HEK293 (cell line): ENCODE measurements around the gene COX17.
"Not testable (repeated sequence)": the region's sequence is repeated elsewhere in the genome, so short reads cannot be mapped to it uniquely, and the experiment has no call there.

Experiments
- CTCF ChIA-PET: fragments of 350-600 bp; formaldehyde crosslinking; extraction: SDS; loops from one replicate; lab custom pipeline; 2021; ENCODE audit warnings: antibody characterized with exemption; lab: Yijun Ruan, JAX
- POLR2A ChIA-PET: fragments of 300-600 bp; formaldehyde crosslinking; extraction: SDS; loops from one replicate; lab custom pipeline; 2020; ENCODE audit warnings: antibody characterized with exemption, inconsistent platforms; lab: Yijun Ruan, JAX
- H3K27ac ChIP-seq: fragments of 200-500 bp; sonication (Bioruptor generic); 2 replicates; pipeline ENCODE4 v1.5.1; 2014; ENCODE audit warnings: low read depth, low read length, control low read depth, inconsistent platforms; ENCODE audit errors: extremely low read depth
- H3K36me3 ChIP-seq, 2 experiments: fragments of 200-500 bp in 1 of 2; sonication (Bioruptor generic) in 1 of 2; 1 replicate in 1 of 2; 2 replicates in 1 of 2; pipeline ENCODE4 v1.5.1; 2014 to 2017; ENCODE audit warnings: inconsistent platforms in 2 of 2, low read length in 2 of 2; ENCODE audit not compliant: control insufficient read depth in 2 of 2, insufficient read depth in 1 of 2
- H3K4me1 ChIP-seq: fragments of 200-500 bp; sonication (Bioruptor generic); 2 replicates; pipeline ENCODE4 v1.5.1; 2014; ENCODE audit warnings: mild to moderate bottlenecking, low read length, inconsistent platforms; ENCODE audit not compliant: control insufficient read depth, insufficient read depth
- H3K4me3 ChIP-seq: 2 replicates; pipeline ENCODE4 v1.5.1; 2011; ENCODE audit warnings: low read depth, mild to moderate bottlenecking, control low read depth, low read length, moderate library complexity
- H3K9me3 ChIP-seq: fragments of 200-500 bp; sonication (Bioruptor generic); 2 replicates; pipeline ENCODE4 v1.5.1; 2014; ENCODE audit warnings: low read depth, low read length, inconsistent platforms; ENCODE audit not compliant: control insufficient read depth, insufficient read depth
- BCL6B ChIP-seq: fragments of 450-650 bp; formaldehyde crosslinking; IDR thresholded peaks from 2 replicates; pipeline ENCODE4 v1.5.1; 2017; ENCODE audit warnings: missing biosample characterization, missing genetic modification characterization
- HOXD13 ChIP-seq: sonication (generic); formaldehyde crosslinking; IDR thresholded peaks from 2 replicates; pipeline ENCODE4 v1.8.0; 2022; ENCODE audit warnings: missing genetic modification reagents, borderline replicate concordance
- OSR2 ChIP-seq: fragments of 450-650 bp; formaldehyde crosslinking; IDR thresholded peaks from 2 replicates; pipeline ENCODE4 v1.5.1; 2016; ENCODE audit warnings: missing biosample characterization, missing genetic modification characterization
- PRDM1 ChIP-seq: fragments of 450-650 bp; formaldehyde crosslinking; IDR thresholded peaks from 2 replicates; pipeline ENCODE4; 2016; ENCODE audit warnings: missing biosample characterization, missing genetic modification characterization
- SP2 ChIP-seq: fragments of 450-650 bp; formaldehyde crosslinking; IDR thresholded peaks from 2 replicates; pipeline ENCODE4 v1.5.1; 2016; ENCODE audit warnings: missing biosample characterization, missing genetic modification characterization
- ZBTB21 ChIP-seq: fragments of 450-650 bp; formaldehyde crosslinking; IDR thresholded peaks from 2 replicates; pipeline ENCODE4 v1.5.1; 2017; ENCODE audit warnings: missing biosample characterization, missing genetic modification characterization
- ZBTB44 ChIP-seq: fragments of 450-650 bp; IDR thresholded peaks from 2 replicates; pipeline ENCODE4 v1.5.1; 2018; ENCODE audit warnings: missing biosample characterization, mild to moderate bottlenecking, missing genetic modification characterization
- ZNF211 ChIP-seq: fragments of 450-650 bp; formaldehyde crosslinking; IDR thresholded peaks from 2 replicates; pipeline ENCODE4 v1.5.1; 2016; ENCODE audit warnings: low read depth, missing biosample characterization, missing genetic modification characterization
- ZNF335 ChIP-seq: fragments of 450-650 bp; formaldehyde crosslinking; conservative IDR thresholded peaks from 2 replicates; pipeline ENCODE4 v1.5.1; 2016; ENCODE audit warnings: missing biosample characterization, missing genetic modification characterization
- ZNF362 ChIP-seq: fragments of 450-650 bp; formaldehyde crosslinking; IDR thresholded peaks from 2 replicates; pipeline ENCODE4 v1.5.1; 2016; ENCODE audit warnings: missing biosample characterization, missing genetic modification characterization
- ZNF416 ChIP-seq: fragments of 450-650 bp; formaldehyde crosslinking; IDR thresholded peaks from 2 replicates; pipeline ENCODE4 v1.5.1; 2016; ENCODE audit warnings: missing biosample characterization, missing genetic modification characterization
- ZNF555 ChIP-seq: fragments of 450-650 bp; formaldehyde crosslinking; conservative IDR thresholded peaks from 2 replicates; pipeline ENCODE4 v1.5.1; 2017; ENCODE audit warnings: missing biosample characterization, mild to moderate bottlenecking, missing genetic modification characterization, inconsistent platforms
- ZNF558 ChIP-seq: fragments of 450-650 bp; formaldehyde crosslinking; IDR thresholded peaks from 2 replicates; pipeline ENCODE4 v1.5.1; 2016; ENCODE audit warnings: missing biosample characterization, missing genetic modification characterization
- ZNF585B ChIP-seq: fragments of 450-650 bp; formaldehyde crosslinking; IDR thresholded peaks from 2 replicates; pipeline ENCODE4 v1.5.1; 2016; ENCODE audit warnings: missing biosample characterization, missing genetic modification characterization
- ZNF600 ChIP-seq: fragments of 450-650 bp; formaldehyde crosslinking; IDR thresholded peaks from 2 replicates; pipeline ENCODE4 v1.5.1; 2016; ENCODE audit warnings: missing biosample characterization, missing genetic modification characterization
- ZNF654 ChIP-seq: fragments of 450-650 bp; formaldehyde crosslinking; IDR thresholded peaks from 2 replicates; pipeline ENCODE4 v1.5.1; 2016; ENCODE audit warnings: low read depth, missing biosample characterization, missing genetic modification characterization
- ZNF660 ChIP-seq: fragments of 450-650 bp; IDR thresholded peaks from 2 replicates; pipeline ENCODE4 v1.5.1; 2018; ENCODE audit warnings: missing biosample characterization, mild to moderate bottlenecking, missing genetic modification characterization
- ZNF664 ChIP-seq: fragments of 450-650 bp; formaldehyde crosslinking; IDR thresholded peaks from 2 replicates; pipeline ENCODE4 v1.5.1; 2016; ENCODE audit warnings: missing biosample characterization, missing genetic modification characterization
- ZNF707 ChIP-seq: fragments of 450-650 bp; formaldehyde crosslinking; IDR thresholded peaks from 2 replicates; pipeline ENCODE4 v1.5.1; 2016; ENCODE audit warnings: missing biosample characterization, missing genetic modification characterization
- ZNF776 ChIP-seq: fragments of 450-650 bp; formaldehyde crosslinking; IDR thresholded peaks from 2 replicates; pipeline ENCODE4 v1.5.0; 2017; ENCODE audit warnings: missing biosample characterization, missing genetic modification characterization, borderline replicate concordance

The COX17 gene

GRCh38 chr3:119683421-119683820 is 6.2 kb upstream of the COX17 start (continued):
- TF ChIP-seq BCL6B (tag by site-specific recombination) (no peak), ZBTB21 (tag by site-specific recombination) (no peak), ZNF664 (tag by site-specific recombination) (no peak), SP2 (no peak), HOXD13 (CRISPR knock-in tag) (no peak), ZNF211 (no peak)

GRCh38 chr3:119681279-119681678 is 4.1 kb upstream of the COX17 start:
- Histone ChIP-seq H3K9me3 (no peaks in the 10 kb centered on the region), H3K27ac (no peak overlapping the region), H3K4me1 (no peaks in the 10 kb centered on the region), H3K36me3 (no peaks in the 10 kb centered on the region), H3K4me3 (no peak overlapping the region)
- CTCF ChIA-PET = interaction anchor here (0.6 to 2.7 kb wide), 13 partner anchors 9 to 799 kb away, joined by 3 to 18 read pairs (median 4); no protein-coding TSS in a partner anchor
- POLR2A ChIA-PET = no interaction called here
- TF ChIP-seq ZNF585B (tag by site-specific recombination) (no peak), ZNF558 (tag by site-specific recombination) (no peak), ZNF654 (tag by site-specific recombination) (peak; percentile 48), ZNF600 (tag by site-specific recombination) (no peak)

GRCh38 chr3:119679874-119680273 is 2.7 kb upstream of the COX17 start:
- CTCF ChIA-PET = interaction anchor here (0.6 to 2.7 kb wide), 4 partner anchors 10 to 796 kb away, joined by 3 to 18 read pairs (median 6); partner anchors contain the start of gene TMEM39A
- H3K27ac ChIP-seq = no peak overlapping the region
- TF ChIP-seq OSR2 (tag by site-specific recombination) (no peak), ZNF707 (tag by site-specific recombination) (no peak), ZNF660 (tag by site-specific recombination) (no peak), ZBTB44 (tag by site-specific recombination) (no peak)
- TF ChIP-seq, all 188 proteins: peak for 0
- POLR2A ChIA-PET = no interaction called here
- Histone ChIP-seq H3K4me3 (no peak overlapping the region), H3K9me3 (no peaks in the 10 kb centered on the region), H3K36me3 (peaks cover 0 to 5% of the 10 kb centered on the region in 2 experiments; a peak in 1 of 3 replicates), H3K4me1 (no peaks in the 10 kb centered on the region)

GRCh38 chr3:119678209-119678608 is 1.0 kb upstream of the COX17 start:
- H3K9me3 ChIP-seq, CTCF ChIA-PET, H3K4me1 ChIP-seq, POLR2A ChIA-PET, H3K4me3 ChIP-seq, H3K27ac ChIP-seq: not testable (repeated sequence)
- H3K36me3 ChIP-seq = peaks cover 4 to 22% of the 10 kb centered on the region in 2 experiments; a peak in 2 of 3 replicates

- Histone ChIP-seq H3K27ac (peak overlapping the region; percentile 87; the same call in 1 of the 2 replicates), H3K4me3 (peak overlapping the region; percentile 81), H3K9me3 (no peaks in the 10 kb centered on the region), H3K4me1 (no peaks in the 10 kb centered on the region), H3K36me3 (peaks cover 4 to 28% of the 10 kb centered on the region in 2 experiments; a peak in 2 of 3 replicates)
- ChIA-PET CTCF (no interaction called here), POLR2A (interaction anchor here (0.9 to 2.1 kb wide), 3 partner anchors 13 to 418 kb away, joined by 3 to 11 read pairs (median 3); partner anchors contain the start of gene TIMMDC1)
- no peak for TF ChIP-seq ZNF555
- no peak for TF ChIP-seq ZNF362 (tag by site-specific recombination)
- TF ChIP-seq ZNF335 (tag by site-specific recombination) = 0 out of 2 replicates have a peak, but pooled peaks have one; percentile 5
- TF ChIP-seq ZNF416 (tag by site-specific recombination) = no peak
- no peak for TF ChIP-seq ZNF776 (tag by site-specific recombination)
- TF ChIP-seq PRDM1 (tag by site-specific recombination) = peak; percentile 81
These were observed 382 bp upstream of the COX17 start for GRCh38 chr3:119677641-119677934.
